Kidney epithelial cell (primary cell): ENCODE data around the gene ASB11. TPM values are rescaled to one million over a fixed set of nuclear protein-coding genes. Genes with fewer than 3 reads are reported as not detected.

Source experiments
- total RNA-seq: library from RNA; depleted of rRNA; stranded (reverse); fragments of >200 nt; gene quantifications from 2 replicates; pipeline ENCODE4 v1.2.3, GENCODE V29; 2015

Gene ASB11
- total RNA-seq, 1 donor from 2014 or later: not detected

Other genes with a start within 250 kb of the ASB11 start
- 0.25 and 3.6 TPM in 2 replicates for gene ASB9, start 45.6 kb downstream of the ASB11 start, total RNA-seq
- 15.5 and 18.6 TPM in 2 replicates for gene PIGA, start 19.9 kb upstream of the ASB11 start, total RNA-seq
- not detected in 2 replicates for gene VEGFD, start 68.8 kb upstream of the ASB11 start, total RNA-seq
- gene PIR, start 177.7 kb upstream of the ASB11 start, total RNA-seq: 1.4 and 4.9 TPM in 2 replicates
- not detected in 2 replicates for gene BMX, start 185.2 kb upstream of the ASB11 start, total RNA-seq